HUES64 (cell line): ENCODE results near the gene STAT1.
A peak's percentile ranks its signal among the peaks of the same experiment; 100 is the strongest.

Source experiments
- H3K27ac ChIP-seq: 2 replicates; pipeline ENCODE4 v1.7.0; 2013; ENCODE audit warnings: low read depth, low read length, inconsistent platforms
- H3K27me3 ChIP-seq: 2 replicates; pipeline ENCODE4 v1.6.1; 2013; ENCODE audit warnings: mild to moderate bottlenecking, low read length; ENCODE audit not compliant: insufficient read depth
- H3K36me3 ChIP-seq: 2 replicates; pipeline ENCODE4 v1.6.1; 2013; ENCODE audit warnings: mild to moderate bottlenecking, low read length; ENCODE audit not compliant: insufficient read depth
- H3K4me1 ChIP-seq: 2 replicates; pipeline ENCODE4 v1.6.1; 2013; ENCODE audit warnings: mild to moderate bottlenecking, low read length, moderate library complexity; ENCODE audit not compliant: insufficient read depth
- H3K4me3 ChIP-seq: 2 replicates; pipeline ENCODE4 v1.5.1; 2013; ENCODE audit warnings: mild to moderate bottlenecking, low read length, moderate library complexity
- H3K9ac ChIP-seq: 2 replicates; pipeline ENCODE4 v1.6.1; 2013; ENCODE audit warnings: mild to moderate bottlenecking, low read depth, low read length
- H3K9me3 ChIP-seq: 2 replicates; pipeline ENCODE4 v1.6.1; 2013; ENCODE audit warnings: low read depth, low read length; ENCODE audit not compliant: insufficient read depth
- WGBS: fragments of 150-250, 120-280 bp; methylation state at CpG from one replicate; pipeline ENCODE4 v1.1.7; 2013; ENCODE audit warnings: missing lambda C conversion rate; 5-methylcytosine and 5-hydroxymethylcytosine counted together

STAT1 gene

GRCh38 chr2:190947711-190948251 lies 66.2 kb downstream of the STAT1 start:
- H3K9me3 ChIP-seq, result no peaks in the 10 kb centered on the region
- peaks cover 15% of the 10 kb centered on the region for H3K4me1 ChIP-seq
- 42% methylated on average over 2 of the region's 2 CpGs for WGBS
- no peak overlapping the region for H3K27ac ChIP-seq
- no peaks in the 10 kb centered on the region for H3K36me3 ChIP-seq
- no peaks in the 10 kb centered on the region for H3K27me3 ChIP-seq
- H3K4me3 ChIP-seq, result no peak overlapping the region
- H3K9ac ChIP-seq, result no peak overlapping the region

GRCh38 chr2:190947141-190947540 lies 66.8 kb downstream of the STAT1 start:
- no peak overlapping the region for H3K4me3 ChIP-seq
- H3K4me1 ChIP-seq, result peaks cover 15% of the 10 kb centered on the region
- H3K36me3 ChIP-seq, result no peaks in the 10 kb centered on the region
- no peak overlapping the region for H3K27ac ChIP-seq
- no peaks in the 10 kb centered on the region for H3K27me3 ChIP-seq
- WGBS, result 72% methylated on average over 1 of the region's 1 CpG
- no peaks in the 10 kb centered on the region for H3K9me3 ChIP-seq
- H3K9ac ChIP-seq, result no peak overlapping the region

GRCh38 chr2:190943706-190944105 lies 70.3 kb downstream of the STAT1 start:
- Histone ChIP-seq H3K9ac (no peak overlapping the region), H3K4me3 (no peak overlapping the region), H3K27me3 (no peaks in the 10 kb centered on the region), H3K36me3 (no peaks in the 10 kb centered on the region), H3K9me3 (no peaks in the 10 kb centered on the region), H3K4me1 (peaks cover 21% of the 10 kb centered on the region), H3K27ac (no peak overlapping the region)
- WGBS, result 89% methylated on average over 2 of the region's 2 CpGs

GRCh38 chr2:190942697-190943096 lies 71.3 kb downstream of the STAT1 start:
- no peak overlapping the region for H3K9ac ChIP-seq
- H3K4me1 ChIP-seq, result peaks cover 25% of the 10 kb centered on the region
- 95% methylated on average over 2 of the region's 2 CpGs for WGBS
- H3K9me3 ChIP-seq, result no peaks in the 10 kb centered on the region
- H3K36me3 ChIP-seq, result no peaks in the 10 kb centered on the region
- no peaks in the 10 kb centered on the region for H3K27me3 ChIP-seq
- H3K27ac ChIP-seq, result no peak overlapping the region
- H3K4me3 ChIP-seq, result no peak overlapping the region

- H3K4me1 ChIP-seq, result peaks cover 27% of the 10 kb centered on the region
These were observed 72.4 kb downstream of the STAT1 start for GRCh38 chr2:190941571-190941970.

GRCh38 chr2:190940454-190940853 lies 73.5 kb downstream of the STAT1 start:
- no peak overlapping the region for H3K9ac ChIP-seq
- no peaks in the 10 kb centered on the region for H3K9me3 ChIP-seq
- H3K4me1 ChIP-seq, result peaks cover 37% of the 10 kb centered on the region
- H3K27ac ChIP-seq, result no peak overlapping the region
- no peak overlapping the region for H3K4me3 ChIP-seq
- WGBS, result 88% methylated on average over 1 of the region's 1 CpG
- no peaks in the 10 kb centered on the region for H3K36me3 ChIP-seq
- H3K27me3 ChIP-seq, result no peaks in the 10 kb centered on the region

More at GRCh38 chr2:190941571-190941970, 72.4 kb downstream of the STAT1 start:
- Histone ChIP-seq H3K36me3 (no peaks in the 10 kb centered on the region), H3K27me3 (no peaks in the 10 kb centered on the region), H3K4me3 (no peak overlapping the region), H3K27ac (no peak overlapping the region), H3K9me3 (no peaks in the 10 kb centered on the region), H3K9ac (no peak overlapping the region)
- WGBS, result 97% methylated on average over 2 of the region's 2 CpGs

- Histone ChIP-seq H3K27me3 (no peaks in the 10 kb centered on the region), H3K36me3 (no peaks in the 10 kb centered on the region), H3K9me3 (no peaks in the 10 kb centered on the region), H3K4me1 (peaks cover 49% of the 10 kb centered on the region), H3K9ac (no peak overlapping the region), H3K27ac (no peak overlapping the region), H3K4me3 (no peak overlapping the region; the same call in 1 of the 2 replicates)
- no CpG with 5 or more reads among the region's 1 CpG for WGBS
These were observed 75.1 kb downstream of the STAT1 start for GRCh38 chr2:190938771-190939335.

- Histone ChIP-seq H3K27me3 (no peaks in the 10 kb centered on the region), H3K27ac (peak overlapping the region; percentile 5; the same call in 1 of the 2 replicates), H3K9ac (no peak overlapping the region), H3K36me3 (peaks cover 32% of the 10 kb centered on the region), H3K4me3 (no peak overlapping the region), H3K4me1 (peaks cover 60% of the 10 kb centered on the region), H3K9me3 (no peaks in the 10 kb centered on the region)
These were observed 78.9 kb downstream of the STAT1 start for GRCh38 chr2:190935054-190935453.

GRCh38 chr2:190933361-190933760 lies 80.6 kb downstream of the STAT1 start:
- Histone ChIP-seq H3K9ac (no peak overlapping the region), H3K27me3 (no peaks in the 10 kb centered on the region), H3K4me1 (peaks cover 50% of the 10 kb centered on the region), H3K4me3 (no peak overlapping the region), H3K36me3 (peaks cover 47% of the 10 kb centered on the region), H3K9me3 (no peaks in the 10 kb centered on the region), H3K27ac (no peak overlapping the region)

GRCh38 chr2:190932514-190932913 lies 81.5 kb downstream of the STAT1 start:
- no peak overlapping the region for H3K27ac ChIP-seq
- no peaks in the 10 kb centered on the region for H3K9me3 ChIP-seq
- WGBS, result no CpG with 5 or more reads among the region's 1 CpG
- H3K4me3 ChIP-seq, result no peak overlapping the region
- peaks cover 42% of the 10 kb centered on the region for H3K4me1 ChIP-seq
- peaks cover 53% of the 10 kb centered on the region for H3K36me3 ChIP-seq
- H3K9ac ChIP-seq, result no peak overlapping the region
- no peaks in the 10 kb centered on the region for H3K27me3 ChIP-seq

GRCh38 chr2:190930411-190930810 lies 83.6 kb downstream of the STAT1 start:
- H3K36me3 ChIP-seq, result peaks cover 72% of the 10 kb centered on the region
- no peaks in the 10 kb centered on the region for H3K27me3 ChIP-seq
- H3K4me3 ChIP-seq, result no peak overlapping the region
- 98% methylated on average over 3 of the region's 3 CpGs for WGBS
- H3K27ac ChIP-seq, result no peak overlapping the region
- H3K9me3 ChIP-seq, result no peaks in the 10 kb centered on the region
- peaks cover 22% of the 10 kb centered on the region for H3K4me1 ChIP-seq
- no peak overlapping the region for H3K9ac ChIP-seq

- H3K4me1 ChIP-seq, result peaks cover 17% of the 10 kb centered on the region
- no peak overlapping the region for H3K9ac ChIP-seq
- no peak overlapping the region for H3K4me3 ChIP-seq
- H3K27me3 ChIP-seq, result no peaks in the 10 kb centered on the region
- no peak overlapping the region for H3K27ac ChIP-seq
- whole genome bisulfite sequencing, result 93% methylated on average over 7 of the region's 7 CpGs
- no peaks in the 10 kb centered on the region for H3K9me3 ChIP-seq
- H3K36me3 ChIP-seq, result peaks cover 76% of the 10 kb centered on the region
These were observed 84.1 kb downstream of the STAT1 start for GRCh38 chr2:190929919-190930318.
